Measurements from ENCODE around the gene DAP.
"Not testable (repeated sequence)": the region's sequence is repeated elsewhere in the genome, so short reads cannot be mapped to it uniquely, and the experiment has no call there.

DAP gene

DNA sequence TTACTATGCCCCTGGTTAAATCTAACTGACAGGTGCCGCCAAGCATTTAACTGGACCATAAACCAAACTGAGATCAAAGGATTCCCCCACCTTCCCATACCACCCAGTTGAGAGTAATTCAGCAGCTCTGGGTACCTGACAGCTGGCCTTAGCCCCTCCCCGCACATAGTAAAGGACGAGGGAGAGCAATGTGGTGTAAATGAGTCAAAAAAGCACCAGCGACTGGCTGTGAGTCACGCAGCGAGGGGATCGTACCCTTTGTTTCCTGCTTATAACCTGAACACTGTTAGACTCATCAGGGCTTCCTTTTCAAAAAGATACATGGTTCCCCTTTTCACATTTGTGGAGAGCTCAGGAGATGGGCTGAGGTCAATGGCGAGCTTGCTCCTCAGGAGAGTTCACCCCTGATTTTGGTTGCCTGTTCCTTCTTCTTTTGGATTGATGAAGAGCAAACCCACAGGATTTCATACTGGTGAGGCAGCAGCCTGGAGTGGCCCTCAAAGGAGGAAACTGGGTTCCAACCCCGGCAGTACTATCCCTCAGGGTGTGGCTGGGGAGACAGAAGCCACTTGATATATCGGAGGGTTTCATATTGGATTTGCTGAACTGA lies 125.7 kb downstream of the DAP start:
- DNase-seq (ENCODE audit: insufficient read length, low spot score) (no peak), FAIRE-seq (no peak)
- TF ChIP-seq, protein P1, sequence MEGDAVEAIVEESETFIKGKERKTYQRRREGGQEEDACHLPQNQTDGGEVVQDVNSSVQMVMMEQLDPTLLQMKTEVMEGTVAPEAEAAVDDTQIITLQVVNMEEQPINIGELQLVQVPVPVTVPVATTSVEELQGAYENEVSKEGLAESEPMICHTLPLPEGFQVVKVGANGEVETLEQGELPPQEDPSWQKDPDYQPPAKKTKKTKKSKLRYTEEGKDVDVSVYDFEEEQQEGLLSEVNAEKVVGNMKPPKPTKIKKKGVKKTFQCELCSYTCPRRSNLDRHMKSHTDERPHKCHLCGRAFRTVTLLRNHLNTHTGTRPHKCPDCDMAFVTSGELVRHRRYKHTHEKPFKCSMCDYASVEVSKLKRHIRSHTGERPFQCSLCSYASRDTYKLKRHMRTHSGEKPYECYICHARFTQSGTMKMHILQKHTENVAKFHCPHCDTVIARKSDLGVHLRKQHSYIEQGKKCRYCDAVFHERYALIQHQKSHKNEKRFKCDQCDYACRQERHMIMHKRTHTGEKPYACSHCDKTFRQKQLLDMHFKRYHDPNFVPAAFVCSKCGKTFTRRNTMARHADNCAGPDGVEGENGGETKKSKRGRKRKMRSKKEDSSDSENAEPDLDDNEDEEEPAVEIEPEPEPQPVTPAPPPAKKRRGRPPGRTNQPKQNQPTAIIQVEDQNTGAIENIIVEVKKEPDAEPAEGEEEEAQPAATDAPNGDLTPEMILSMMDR (IDR thresholded peaks at IDR 0.05; ENCODE audit: insufficient read depth, missing control alignments): no peak

GRCh38 chr5:10634562-10634961 lies 126.5 kb downstream of the DAP start:
- TF ChIP-seq, protein P1 (IDR thresholded peaks at IDR 0.05; ENCODE audit: insufficient read depth, missing control alignments): no peak
- FAIRE-seq: no peak

DNA sequence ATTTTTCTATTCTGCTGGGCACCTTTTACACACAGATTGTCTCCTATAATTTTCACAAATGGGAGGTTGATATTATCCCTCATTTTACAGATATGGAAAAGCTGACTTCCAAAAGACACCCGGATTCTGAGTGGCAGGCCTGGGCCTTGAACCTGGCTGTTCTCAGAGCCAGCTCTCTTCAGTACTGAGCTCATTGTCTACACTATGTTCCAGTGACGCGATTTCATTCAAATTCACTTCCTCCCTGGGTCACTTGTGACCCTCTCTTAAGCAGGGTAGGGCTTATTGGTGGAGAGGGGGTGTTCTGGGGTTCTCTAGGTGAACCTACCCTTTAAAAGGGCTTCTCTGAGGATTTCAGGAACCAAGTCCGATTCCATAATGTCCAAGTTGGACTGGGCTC lies 127.0 kb downstream of the DAP start:
- DNase-seq (ENCODE audit: insufficient read length, low spot score) (no peak), FAIRE-seq (no peak)

More at GRCh38 chr5:10634562-10634961, 126.5 kb downstream of the DAP start:
- DNase-seq (ENCODE audit: insufficient read length, low spot score): no peak

DNA sequence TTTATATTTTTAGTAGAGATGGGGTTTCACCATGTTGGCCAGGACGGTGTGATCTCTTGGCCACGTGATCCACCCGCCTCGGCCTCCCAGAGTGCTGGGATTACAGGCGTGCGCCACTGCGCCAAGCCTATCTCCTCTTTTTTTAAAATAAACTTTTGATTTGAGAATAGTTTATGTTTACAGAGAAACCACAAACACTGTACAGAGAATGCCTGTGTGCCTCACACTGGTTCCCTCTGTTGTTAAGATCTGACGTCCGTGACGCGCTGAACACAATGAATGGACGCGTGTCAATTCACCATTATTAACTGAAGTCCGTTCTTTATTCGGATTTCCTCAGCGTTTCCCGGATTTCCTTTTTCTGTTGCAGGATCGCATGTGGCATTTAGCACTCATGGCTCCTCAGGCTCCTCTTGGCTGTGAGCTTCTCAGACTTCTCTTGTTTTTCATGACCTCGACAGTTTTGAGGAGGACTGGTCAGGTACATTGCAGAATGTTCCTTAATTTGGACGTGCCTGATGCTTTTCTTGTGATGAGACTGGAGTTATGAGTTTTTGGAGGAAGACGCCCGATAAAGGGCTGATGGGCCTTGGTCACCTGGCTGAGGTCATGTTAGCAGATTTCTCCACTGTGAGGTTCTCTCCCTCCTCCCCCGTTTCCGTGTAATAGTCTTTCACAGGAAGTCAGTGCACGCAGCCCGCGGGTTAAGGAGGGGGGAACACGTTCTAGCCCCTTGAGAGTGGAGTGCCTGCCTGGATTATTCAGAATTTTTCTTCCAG lies 127.6 kb downstream of the DAP start:
- DNase-seq (ENCODE audit: insufficient read length, low spot score): no peak
- no peak for FAIRE-seq
- TF ChIP-seq, protein P1 (IDR thresholded peaks at IDR 0.05; ENCODE audit: insufficient read depth, missing control alignments): no peak

More for the DNA sequence above, 127.0 kb downstream of the DAP start:
- TF ChIP-seq, protein P1 (IDR thresholded peaks at IDR 0.05; ENCODE audit: insufficient read depth, missing control alignments): no peak

DNA sequence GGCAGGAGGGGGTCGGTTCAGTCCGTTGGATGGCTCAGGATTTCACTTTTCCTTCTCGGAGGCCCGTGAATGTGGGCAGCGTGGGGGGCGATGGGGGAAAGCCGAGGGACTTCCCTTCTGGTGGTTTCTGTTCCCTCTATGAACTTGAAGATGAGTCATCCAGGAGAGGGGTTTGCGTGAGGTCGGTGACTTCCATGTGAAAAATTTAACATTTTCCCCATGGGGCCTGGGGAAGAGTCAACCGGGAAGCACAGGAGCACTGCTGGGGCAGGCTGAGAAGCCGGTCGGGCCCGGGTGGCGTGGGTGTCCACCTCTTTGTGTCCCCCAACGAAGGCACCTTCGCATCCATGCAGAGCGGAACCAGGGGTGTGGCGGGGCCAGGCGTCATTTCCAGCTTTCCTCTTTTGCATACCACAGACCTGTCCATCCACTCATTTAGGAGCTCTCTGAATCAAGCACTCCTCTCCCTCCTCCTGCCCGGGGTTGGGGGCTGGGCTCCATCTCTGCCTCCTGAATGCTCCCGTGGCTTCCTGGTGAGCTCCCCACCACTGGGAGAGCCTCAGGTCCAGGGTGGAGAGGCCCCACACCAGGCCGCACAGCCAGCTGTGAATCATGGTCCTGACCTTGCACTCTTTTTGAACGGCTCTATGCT lies 128.8 kb downstream of the DAP start:
- FAIRE-seq (no peak), DNase-seq (ENCODE audit: insufficient read length, low spot score) (no peak)

DNA sequence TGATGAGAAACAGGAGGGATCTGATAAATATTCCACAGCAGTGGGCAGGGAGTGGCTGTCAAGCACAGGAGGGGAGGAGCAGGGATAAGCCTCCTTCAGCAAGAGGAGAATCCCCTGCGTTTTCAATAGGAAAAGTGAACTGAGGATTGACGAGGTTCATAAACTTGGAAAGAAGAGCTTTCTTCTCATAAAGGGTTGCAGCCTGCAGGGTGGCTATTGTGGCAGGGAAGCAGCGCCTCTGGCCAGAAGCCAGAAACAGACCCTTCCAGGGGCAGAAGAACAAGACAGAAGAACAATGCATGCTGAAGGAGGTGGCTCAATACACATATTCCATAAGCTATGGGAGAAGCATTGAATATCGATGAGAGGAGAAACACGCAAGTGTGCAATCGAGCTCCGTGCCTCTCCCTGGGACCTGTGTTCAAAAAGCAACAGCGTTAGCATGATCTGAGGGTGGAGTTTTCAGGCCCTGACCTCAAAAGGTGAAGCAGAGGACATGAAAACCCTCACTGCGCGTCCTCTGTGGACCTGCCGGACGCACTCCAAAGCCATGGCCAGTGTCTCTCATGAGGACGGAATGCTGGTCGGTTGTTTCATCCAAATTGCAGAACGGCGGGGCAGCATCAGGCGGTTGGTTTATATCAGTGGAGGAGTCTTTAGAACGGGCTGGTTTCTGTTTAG lies 129.6 kb downstream of the DAP start:
- TF ChIP-seq, protein P1 (IDR thresholded peaks at IDR 0.05; ENCODE audit: insufficient read depth, missing control alignments): no peak
- no peak for FAIRE-seq
- no peak for DNase-seq (ENCODE audit: insufficient read length, low spot score)

More for the DNA sequence above, 128.8 kb downstream of the DAP start:
- TF ChIP-seq, protein P1 (IDR thresholded peaks at IDR 0.05; ENCODE audit: insufficient read depth, missing control alignments): no peak

DNA sequence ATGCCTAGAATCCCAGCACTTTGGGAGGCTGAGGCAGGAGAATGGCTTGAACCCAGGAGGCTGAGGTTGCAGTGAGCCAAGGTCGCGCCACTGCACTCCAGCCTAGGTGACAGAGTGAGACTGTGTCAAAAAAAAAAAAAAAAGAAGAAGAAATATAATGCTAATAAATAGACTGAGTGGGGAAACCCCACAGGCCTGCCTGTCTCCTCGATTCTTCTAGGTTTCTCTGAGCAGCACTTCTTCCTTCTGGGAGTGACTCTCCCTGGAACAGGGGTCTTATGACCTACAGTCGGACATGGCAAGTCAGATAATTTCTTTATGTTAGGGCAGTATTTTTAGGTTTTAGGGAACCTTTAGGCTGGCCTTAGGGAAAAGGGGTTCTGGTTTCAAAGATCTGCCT lies 130.3 kb downstream of the DAP start:
- not testable (repeated sequence) for DNase-seq (ENCODE audit: insufficient read length, low spot score); FAIRE-seq

Measured in D721Med (cell line).